ENCODE data around the gene RNF43.

RNF43 gene

GRCh38 chr17:58381124-58382035 is 36.0 kb downstream of the RNF43 start:
- no peak for DNase-seq (ENCODE audit: low read depth in 2 of 2)

DNA sequence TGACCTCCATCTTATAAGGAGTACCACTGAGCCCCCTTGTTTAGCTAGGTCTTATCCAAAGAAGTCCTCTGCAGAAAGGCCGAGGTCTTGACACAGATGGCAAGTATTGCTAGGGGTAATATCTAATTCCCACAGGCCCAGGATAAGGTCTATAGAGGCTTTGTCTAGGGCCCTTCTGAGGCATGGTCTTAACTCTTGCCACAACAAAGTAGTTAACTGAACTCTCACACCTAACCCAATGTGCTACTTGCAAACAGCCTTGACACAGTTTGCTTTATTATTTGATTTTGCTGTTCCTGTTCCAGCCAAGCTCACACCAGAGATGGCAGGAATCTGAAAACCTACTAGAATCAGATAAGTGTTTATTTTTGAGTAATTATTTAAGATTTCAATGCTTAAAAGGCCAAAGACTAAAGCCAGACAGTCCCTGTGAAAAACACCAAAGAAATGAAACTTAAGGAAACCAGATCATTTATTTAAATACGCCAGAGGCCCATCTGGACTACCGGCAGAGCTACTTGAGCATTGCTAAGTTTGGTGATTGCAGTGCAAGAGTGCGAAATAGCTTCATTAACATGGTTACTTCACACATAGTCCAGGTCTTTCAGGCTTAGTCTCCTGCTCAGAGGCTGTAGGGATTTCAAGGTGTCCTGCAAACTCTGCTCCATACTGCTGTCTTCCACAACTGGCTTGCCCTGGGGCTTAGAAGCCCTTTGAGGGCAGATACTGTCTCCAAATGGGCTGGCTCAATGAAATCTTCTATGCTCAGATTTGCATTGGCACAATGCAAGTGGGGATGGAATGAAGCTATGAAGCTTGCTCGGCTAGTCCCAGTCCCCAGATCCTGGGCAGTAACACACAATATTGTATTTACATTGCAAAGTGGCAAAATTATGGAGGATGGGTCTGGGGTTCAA is 36.9 kb downstream of the RNF43 start:
- DNase-seq (ENCODE audit: low read depth in 2 of 2) = no peak

GRCh38 chr17:58379511-58379824 is 37.9 kb downstream of the RNF43 start:
- no peak for DNase-seq (ENCODE audit: low read depth in 2 of 2)

- no peak for DNase-seq (ENCODE audit: low read depth in 2 of 2)
Observed at GRCh38 chr17:58378733-58379510, 38.4 kb downstream of the RNF43 start.

DNA sequence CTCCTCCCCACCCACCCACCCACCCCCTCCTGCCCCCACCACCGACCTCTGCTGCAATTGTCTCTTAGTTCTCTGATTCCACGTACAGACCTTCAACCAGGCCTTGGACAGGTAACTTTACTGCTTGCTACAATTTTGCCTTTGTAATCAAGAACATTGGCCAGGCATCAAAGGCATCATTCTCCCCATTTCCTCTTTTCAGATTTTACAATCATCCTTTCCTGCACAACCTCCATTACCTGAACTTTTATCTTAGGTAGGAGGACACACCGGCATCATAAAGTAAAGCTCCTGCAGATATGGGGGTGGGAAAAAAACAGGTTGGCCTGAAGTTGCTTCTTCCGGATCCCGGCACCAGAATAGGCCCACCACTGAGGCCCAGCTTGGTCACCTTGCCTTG is 39.7 kb downstream of the RNF43 start:
- DNase-seq (ENCODE audit: low read depth in 2 of 2) = no peak

GRCh38 chr17:58377093-58377601 is 40.2 kb downstream of the RNF43 start:
- no peak for DNase-seq (ENCODE audit: low read depth in 2 of 2)

DNA sequence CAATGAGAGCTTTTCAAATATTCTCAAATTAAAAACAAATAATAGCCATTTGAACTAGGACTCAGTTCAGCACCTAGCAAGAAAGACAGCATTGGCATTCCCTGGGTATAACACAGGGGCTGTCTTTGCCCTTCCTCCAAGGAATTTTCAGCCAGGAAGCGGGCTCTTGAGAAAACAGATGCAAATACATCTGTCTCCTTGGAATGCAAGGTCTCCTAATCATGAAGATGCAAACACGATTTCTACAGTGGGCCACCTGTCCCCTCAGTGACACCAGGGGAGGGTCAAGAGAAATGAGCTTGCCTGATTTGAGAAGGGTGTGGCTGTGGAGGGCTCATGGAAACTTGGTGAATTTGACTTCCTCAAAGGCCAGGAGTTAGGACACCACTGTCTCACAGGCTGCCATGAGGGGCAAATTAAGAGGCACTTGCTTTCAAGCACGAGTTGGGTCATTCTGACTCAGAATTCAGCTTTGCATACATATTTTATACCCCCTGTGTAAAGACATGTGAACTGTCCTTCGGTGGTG is 40.8 kb downstream of the RNF43 start:
- DNase-seq (ENCODE audit: low read depth in 2 of 2) = no peak

DNA sequence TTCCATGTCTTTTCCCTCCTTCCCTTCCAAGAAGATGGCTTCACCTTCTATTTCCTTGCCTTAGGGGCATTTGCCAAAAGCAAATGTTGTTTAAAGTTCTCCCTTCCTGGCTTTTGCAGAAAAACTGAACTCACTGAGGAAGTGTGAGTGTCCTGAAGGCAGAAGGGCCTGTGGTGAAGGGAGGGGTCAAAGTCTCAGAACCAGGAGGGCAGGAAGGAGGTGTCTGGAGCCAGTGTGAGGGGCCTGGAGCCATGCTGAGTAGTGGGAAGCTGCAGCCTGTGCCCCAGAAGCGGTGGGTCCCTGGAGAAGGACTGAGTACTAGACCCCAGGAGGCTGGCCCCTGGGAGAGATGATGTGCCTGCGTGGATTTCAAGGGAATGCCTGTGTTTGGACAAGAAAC is 41.5 kb downstream of the RNF43 start:
- DNase-seq (ENCODE audit: low read depth in 2 of 2) = no peak

GRCh38 chr17:58375256-58375655 is 42.1 kb downstream of the RNF43 start:
- DNase-seq (ENCODE audit: low read depth in 2 of 2) = no peak

DNA sequence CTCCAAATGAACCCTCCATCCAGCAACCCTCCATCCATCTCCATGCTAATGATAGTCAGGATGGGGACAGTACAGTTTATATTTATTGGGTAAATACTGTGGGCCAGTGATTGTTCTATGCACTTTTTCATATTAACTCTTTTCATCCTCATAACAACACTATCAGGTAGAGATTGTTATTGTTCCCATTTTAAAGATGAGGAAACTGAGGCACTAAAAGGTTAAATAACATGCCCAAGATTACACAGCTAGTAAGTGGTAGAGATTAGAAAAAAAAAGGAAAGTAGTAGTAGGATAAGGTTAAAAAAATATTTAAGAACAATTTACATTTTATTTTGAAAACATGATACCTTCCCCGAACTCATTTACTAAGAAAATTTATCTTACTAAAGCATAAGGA is 43.4 kb downstream of the RNF43 start:
- no peak for DNase-seq (ENCODE audit: low read depth in 2 of 2)

DNA sequence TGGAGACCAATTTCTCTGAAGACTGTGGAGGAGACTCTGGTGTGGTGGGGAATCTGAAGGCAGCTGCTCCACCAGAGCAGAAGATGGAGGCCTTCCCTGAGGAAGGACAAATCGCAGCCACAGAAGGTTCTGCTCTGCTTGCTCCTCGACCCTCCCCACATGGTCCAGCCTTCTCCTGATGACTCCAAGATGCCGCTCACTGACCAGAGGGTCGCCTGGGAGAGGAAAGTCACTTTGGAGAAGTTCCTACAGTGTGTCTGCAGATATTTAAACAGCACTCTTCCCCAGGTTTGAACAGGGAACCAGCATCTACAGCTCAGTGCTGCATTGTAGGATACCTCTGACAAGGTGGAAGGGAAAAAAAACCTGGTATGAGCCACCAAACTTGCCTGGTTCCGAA is 44.3 kb downstream of the RNF43 start:
- DNase-seq (ENCODE audit: low read depth in 2 of 2) = no peak

DNA sequence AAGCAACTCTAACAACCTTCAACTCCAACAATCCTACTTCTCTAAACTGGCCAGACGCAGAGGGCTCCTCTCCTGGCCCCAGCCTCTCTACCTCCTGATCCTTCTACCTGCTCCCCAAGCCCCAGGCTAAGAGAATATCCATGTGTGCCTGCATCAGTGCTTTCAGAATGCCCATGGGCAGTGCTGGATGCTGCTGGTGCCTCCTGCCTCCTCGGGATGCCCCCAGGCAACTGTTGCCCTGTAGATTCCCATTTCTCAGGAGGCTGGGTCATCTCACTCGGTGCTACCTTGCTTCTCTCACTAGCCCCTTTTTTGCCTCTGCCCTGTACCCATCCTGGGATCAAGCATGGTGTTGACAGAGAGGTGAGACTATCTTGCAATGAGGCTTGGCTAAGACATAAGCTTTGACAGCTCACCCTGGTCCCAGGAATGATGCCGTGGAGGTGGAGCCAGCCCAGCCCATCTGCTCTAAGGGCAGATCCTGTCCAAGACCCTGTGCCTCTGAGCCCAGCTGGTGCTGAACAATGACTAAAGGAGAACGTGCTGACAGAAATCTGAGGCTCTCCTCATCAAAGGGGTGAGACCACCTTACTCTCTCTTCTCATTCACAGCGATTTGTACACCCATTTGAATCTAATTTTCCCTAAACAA is 45.9 kb downstream of the RNF43 start:
- no peak for DNase-seq (ENCODE audit: low read depth in 2 of 2)

DNA sequence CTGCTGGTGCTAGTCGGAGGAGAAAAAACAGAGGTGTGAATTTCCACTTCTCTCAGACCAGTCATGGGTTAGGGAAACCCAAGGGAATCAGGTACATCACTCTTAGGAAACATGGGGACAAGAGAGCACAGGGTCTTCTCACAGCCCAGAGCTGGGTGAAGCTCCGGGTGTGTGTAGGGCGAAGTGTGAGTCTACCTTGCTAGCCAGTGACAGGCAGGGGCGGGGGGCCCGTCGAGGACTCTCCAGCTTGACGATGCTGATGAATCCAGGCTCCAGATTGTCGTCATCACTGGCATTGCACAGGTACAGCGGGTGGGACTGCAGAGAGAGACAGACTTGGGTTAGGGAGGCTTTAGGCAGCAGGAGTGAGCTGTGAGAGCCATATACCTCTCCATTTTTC is 46.6 kb downstream of the RNF43 start:
- DNase-seq (ENCODE audit: low read depth in 2 of 2) = no peak

DNA sequence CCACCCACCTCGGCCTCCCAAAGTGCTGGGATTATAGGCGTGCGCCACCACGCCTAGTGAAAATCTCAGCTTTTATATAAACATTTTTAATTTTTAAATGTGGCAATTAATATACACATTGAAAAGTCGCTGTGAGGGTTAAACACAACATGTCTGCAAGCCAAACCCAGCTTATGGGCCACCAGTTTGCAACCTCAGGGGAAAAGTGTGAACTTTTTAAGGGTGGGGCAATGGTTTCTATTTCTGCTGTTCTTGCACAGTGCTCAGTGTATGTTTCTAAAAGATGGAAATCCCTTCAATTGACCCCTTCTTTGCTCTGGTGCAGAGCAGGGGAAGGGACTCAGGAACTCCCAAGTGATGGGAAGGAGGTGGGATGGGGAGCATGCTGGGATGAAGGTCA is 47.0 kb downstream of the RNF43 start:
- DNase-seq (ENCODE audit: low read depth in 2 of 2) = no peak

DNA sequence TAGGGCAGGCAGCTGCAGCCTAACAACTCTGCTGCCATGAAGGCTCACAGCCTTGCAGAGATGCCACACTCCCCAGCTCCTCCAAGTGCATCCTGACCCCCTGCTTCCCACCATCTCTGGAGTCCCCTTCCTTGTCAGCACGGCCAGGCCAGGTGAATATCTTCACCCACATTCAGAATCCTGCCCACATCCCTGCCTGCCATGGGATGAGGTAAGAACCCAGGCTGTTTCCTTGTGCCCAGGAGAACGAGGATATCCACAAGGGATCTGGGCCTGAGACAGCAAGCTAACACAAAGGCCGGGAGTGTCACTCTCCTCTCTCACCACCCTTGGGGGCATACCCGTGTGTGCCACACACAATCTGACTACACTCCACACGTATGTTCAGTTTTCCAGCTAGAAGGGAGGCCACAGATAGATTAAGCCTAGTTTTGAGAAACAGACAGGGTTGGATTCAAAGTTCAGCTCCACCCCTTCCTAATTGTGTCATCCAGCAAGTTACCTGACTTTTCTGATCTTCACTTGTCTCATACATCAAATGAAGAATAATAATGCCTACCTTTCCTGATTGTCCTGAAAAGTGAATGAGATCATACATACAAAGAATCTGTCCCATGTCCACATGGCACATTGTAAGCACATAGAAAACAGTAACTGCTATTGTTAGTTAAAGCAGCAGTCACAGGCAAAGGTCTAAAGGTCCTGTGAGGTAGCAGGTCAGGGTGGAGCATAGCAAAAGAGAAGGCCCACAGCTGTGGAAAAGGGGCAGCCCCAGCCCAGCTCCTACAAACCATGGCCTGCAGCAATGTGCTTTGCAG is 47.9 kb downstream of the RNF43 start:
- DNase-seq (ENCODE audit: low read depth in 2 of 2) = no peak

GRCh38 chr17:58368860-58369213 is 48.5 kb downstream of the RNF43 start:
- no peak for DNase-seq (ENCODE audit: low read depth in 2 of 2)

Data from activated CD8-positive, alpha-beta memory T cell treated with anti-CD3 and anti-CD28 coated beads for 4 hours (primary cell).